ENCODE measurements around the gene RUNX3.

Gene RUNX3

GRCh38 chr1:24870551-24871195 is 59.4 kb downstream of the RUNX3 start:
- no peak for DNase-seq (ENCODE audit: low read depth, low spot score)
- H3K27ac ChIP-seq, result no peak overlapping the region

DNA sequence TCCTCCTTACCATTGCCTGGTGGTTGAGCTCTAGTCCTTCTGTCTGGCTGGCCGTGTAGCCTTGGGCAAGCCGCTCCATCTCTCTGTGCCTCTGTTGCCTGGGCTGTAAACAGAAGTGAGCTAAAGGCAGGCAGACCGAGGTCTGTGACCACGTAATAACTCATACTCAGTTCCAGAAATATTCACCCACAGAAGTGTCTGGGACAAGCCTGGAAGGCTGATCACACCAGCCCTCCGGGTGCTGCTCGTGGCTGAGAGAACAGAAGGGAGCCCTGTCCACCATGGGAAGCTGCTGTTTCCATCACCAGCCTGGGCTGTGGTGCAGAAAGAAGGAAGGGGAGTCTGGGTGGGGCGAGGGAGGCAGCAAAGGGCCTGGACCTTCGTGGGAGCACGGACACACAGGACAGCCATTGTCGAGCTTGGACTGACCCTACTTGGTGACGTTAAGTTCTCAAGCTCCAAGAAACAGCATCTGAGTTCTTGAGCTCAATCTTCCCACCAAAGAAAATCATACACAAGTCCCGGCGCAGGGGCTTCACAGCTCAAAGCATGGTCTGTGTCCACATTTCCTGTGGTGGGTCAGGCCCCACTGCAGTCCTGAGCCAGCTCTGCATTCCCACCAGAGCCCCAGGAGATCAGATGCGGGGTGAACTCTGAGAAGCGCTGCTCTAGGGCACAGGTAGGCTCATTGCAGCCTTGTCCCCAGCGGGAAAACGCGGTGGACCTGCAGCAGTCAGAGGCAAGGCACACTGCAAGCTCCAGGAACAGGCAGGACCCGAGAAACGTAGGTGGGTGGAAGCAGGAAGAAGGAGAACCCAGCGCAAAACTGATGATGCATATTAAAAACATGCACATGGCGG is 61.8 kb downstream of the RUNX3 start:
- no peak overlapping the region for H3K27ac ChIP-seq
- no peak for DNase-seq (ENCODE audit: low read depth, low spot score)

- H3K27ac ChIP-seq, result no peak overlapping the region
- DNase-seq (ENCODE audit: low read depth, low spot score), result no peak
Observed at GRCh38 chr1:24867084-24867870, 62.8 kb downstream of the RUNX3 start.

DNA sequence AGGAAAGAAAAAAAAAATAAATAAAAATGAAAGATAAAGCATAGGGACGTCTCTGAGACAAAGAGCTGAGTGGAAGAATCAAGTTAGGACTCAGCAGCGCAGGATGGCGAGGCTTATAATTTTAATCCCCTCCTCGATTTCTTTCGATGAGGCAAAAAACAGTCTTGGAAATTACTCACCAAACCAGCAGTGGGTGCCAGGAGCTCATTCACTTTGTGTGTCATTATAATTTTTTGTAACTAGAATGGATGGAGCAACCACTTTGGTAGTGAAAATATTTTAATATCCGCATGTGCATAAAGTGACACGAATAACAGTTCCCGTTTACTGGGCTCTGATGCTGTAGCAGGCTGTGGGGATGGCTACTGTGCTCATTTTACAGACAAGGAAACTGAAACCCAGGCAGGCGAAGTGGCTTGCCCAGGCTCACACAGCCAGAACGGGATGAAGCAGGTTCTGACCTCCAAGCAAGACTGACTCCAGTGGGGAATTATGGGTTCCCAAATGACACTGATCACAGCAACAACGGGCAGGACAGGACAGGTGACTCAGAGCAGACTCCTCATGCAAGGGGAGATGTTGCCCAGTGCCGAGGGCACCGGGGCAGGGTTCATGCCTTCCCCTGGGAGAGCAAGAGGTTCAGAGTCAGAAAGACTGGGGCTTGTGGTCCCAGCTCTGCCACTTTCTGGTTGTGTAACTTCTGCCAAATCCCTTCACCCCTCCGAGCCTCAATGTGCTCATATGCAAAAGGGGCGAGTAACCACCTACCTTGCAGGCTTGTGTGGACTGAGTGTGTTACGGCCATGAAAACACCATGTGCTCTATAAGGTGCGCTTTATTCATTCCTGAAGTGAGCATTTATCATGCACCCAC is 63.6 kb downstream of the RUNX3 start:
- H3K27ac ChIP-seq, result no peak overlapping the region
- no peak for DNase-seq (ENCODE audit: low read depth, low spot score)

GRCh38 chr1:24865587-24865986 is 64.5 kb downstream of the RUNX3 start:
- no peak overlapping the region for H3K27ac ChIP-seq
- no peak for DNase-seq (ENCODE audit: low read depth, low spot score)

DNA sequence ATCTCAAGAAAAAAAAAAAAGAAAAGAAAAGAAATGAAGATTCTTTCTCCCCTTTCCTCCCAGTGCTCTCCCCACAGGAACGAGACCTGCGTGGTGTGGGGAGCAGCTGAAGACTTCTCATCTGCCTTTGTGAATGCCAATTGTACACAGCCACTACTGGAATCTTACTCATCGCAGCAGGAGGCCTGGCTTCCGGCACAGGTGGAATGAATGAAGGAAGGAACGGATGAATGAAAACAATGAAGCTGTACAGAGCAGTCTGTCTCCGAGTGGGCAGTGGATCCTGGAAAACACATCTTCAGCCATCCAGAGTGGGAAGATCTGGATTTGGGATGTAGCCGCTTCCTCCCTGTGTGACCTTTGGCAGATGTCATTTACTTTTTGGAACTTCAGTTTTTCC is 64.9 kb downstream of the RUNX3 start:
- DNase-seq (ENCODE audit: low read depth, low spot score), result no peak
- H3K27ac ChIP-seq, result no peak overlapping the region

- no peak overlapping the region for H3K27ac ChIP-seq
- no peak for DNase-seq (ENCODE audit: low read depth, low spot score)
Observed at GRCh38 chr1:24864370-24864777, 65.7 kb downstream of the RUNX3 start.

- H3K27ac ChIP-seq, result no peak overlapping the region
- DNase-seq (ENCODE audit: low read depth, low spot score), result no peak
Observed at GRCh38 chr1:24862775-24863483, 67.1 kb downstream of the RUNX3 start.

- DNase-seq (ENCODE audit: low read depth, low spot score), result no peak
Observed at GRCh38 chr1:24861821-24862727, 68.0 kb downstream of the RUNX3 start.

DNA sequence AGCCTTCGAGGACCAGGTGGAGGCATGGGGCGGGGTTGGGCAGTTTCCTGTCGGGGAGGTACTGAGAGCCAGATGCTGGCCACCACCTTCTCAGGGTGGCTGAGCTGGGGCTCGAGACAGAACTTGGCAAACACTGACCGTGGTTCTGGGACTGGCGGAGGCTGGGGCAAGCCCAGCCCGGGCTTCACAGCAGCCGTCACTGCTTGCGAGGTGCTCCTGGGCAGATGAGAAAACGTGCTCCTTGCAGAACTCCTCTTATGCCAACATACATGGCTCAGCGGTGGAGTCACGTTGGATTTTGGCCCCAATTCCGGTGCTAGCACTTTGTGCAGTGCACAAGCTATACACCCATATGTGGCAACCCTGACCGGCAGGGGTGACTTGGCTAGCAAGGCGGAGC is 69.2 kb downstream of the RUNX3 start:
- H3K27ac ChIP-seq, result no peak overlapping the region
- no peak for DNase-seq (ENCODE audit: low read depth, low spot score)

More at GRCh38 chr1:24861821-24862727, 68.0 kb downstream of the RUNX3 start:
- H3K27ac ChIP-seq, result no peak overlapping the region

DNA sequence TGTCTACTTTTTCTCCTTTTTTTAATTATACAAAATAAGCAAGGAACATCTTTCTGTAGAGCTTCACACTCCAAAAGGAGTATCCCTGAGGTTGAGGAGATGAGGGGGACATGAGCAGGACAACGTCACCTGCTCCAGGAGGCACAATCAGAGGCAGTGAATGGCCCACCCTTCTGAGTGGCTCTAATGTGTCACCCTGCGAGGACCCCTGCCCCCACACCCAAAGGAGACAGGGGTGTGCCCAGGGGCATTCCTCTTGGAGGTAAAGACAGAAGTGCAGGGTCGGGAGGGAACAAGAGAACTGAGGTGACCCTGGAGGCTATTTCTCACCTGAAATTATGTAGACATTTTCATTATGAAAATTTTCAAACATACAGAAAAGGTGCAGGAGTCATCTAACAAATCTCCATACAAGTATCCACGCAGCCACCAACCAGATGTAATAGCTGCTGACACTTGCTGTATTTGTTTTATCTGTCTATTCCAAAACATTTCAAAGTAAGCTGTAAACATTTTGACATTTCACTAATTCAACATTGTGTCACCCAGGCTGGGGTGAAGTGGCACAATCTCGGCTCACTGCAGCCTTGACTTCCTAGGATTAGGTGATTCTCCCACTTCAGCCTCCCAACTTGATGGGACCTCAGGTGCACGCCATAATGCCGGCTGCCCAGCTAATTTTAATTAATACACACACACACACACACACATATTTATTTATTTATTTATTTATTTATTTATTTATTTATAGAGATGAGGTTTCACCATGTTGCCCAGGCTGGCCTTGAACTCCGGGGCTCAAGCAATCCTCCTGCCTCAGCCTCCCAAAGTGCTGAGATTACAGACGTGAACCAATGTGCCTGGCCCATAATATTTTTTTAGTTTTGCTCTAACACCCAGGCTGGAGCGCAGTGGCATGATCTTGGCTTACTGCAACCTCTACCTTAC is 70.7 kb downstream of the RUNX3 start:
- H3K27ac ChIP-seq, result no peak overlapping the region
- no peak for DNase-seq (ENCODE audit: low read depth, low spot score)

- DNase-seq (ENCODE audit: low read depth, low spot score), result no peak
- no peak overlapping the region for H3K27ac ChIP-seq
Observed at GRCh38 chr1:24858277-24858676, 71.8 kb downstream of the RUNX3 start.

GRCh38 chr1:24857507-24858133 is 72.5 kb downstream of the RUNX3 start:
- DNase-seq (ENCODE audit: low read depth, low spot score), result no peak

GRCh38 chr1:24856787-24857506 is 73.1 kb downstream of the RUNX3 start:
- H3K27ac ChIP-seq, result no peak overlapping the region
- DNase-seq (ENCODE audit: low read depth, low spot score), result no peak

More at GRCh38 chr1:24857507-24858133, 72.5 kb downstream of the RUNX3 start:
- H3K27ac ChIP-seq, result no peak overlapping the region

DNA sequence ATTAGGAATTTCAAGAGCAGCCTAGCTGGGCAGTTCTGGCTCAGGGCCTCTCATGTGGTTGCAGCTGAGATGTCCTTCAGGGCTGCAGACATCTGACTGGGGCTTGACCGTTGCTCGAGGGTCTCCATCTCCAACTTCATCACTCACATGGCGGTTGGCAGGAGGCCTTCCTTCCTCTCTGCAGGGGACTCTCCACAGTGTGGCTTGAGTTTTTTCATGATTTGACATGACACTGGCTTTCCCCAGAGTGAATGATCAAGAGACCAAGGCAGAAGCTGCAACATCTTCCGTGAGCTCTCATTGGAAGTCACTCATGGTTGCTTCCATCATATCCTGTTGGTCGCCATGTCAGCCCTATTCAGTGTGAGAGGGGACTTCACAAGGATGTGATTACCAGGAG is 74.6 kb downstream of the RUNX3 start:
- H3K27ac ChIP-seq, result no peak overlapping the region
- no peak for DNase-seq (ENCODE audit: low read depth, low spot score)

DNA sequence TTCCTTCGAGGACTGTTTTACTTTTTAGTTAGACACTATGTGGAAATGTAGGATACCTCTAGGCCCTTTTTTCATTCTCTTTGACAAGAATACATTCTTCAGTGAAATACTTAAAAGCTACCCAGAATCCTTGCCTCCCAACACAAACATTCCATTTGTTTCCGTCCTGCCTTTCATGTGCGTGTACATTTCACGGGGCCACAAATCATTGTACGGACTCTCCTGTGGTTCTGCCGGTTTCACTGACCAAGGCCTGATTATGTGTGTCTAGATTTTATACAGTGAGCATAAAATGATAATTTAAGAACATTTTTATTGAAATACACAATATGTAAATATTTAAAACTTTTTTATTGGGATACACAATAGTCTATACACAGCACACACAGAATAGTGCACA is 76.4 kb downstream of the RUNX3 start:
- DNase-seq (ENCODE audit: low read depth, low spot score), result no peak
- H3K27ac ChIP-seq, result no peak overlapping the region

All from epithelial cell of prostate (primary cell).